ENCODE data around the gene IGFL2. TPM values are rescaled to one million over a fixed set of nuclear protein-coding genes. Genes with fewer than 3 reads are reported as not detected.
"Not testable (repeated sequence)": the region's sequence is repeated elsewhere in the genome, so short reads cannot be mapped to it uniquely, and the experiment has no call there.

IGFL2 gene
- total RNA-seq, 4 donors from 2014 or later = 10.1 to 39.2 (median 16.1) TPM

GRCh38 chr19:46204008-46204407 lies 56.0 kb downstream of the IGFL2 start:
- 47% methylated on average over 4 of the region's 5 CpGs for WGBS
- H3K4me3 ChIP-seq = no peak overlapping the region
- no peak for TF ChIP-seq POLR2A (IDR thresholded peaks at IDR 0.05)
- no peak for TF ChIP-seq POLR2AphosphoS5 (IDR thresholded peaks at IDR 0.05)
- no peak for TF ChIP-seq EP300 (IDR thresholded peaks at IDR 0.05)
- no peak for TF ChIP-seq CTCF (IDR thresholded peaks at IDR 0.05)
- no peaks in the 10 kb centered on the region for H3K9me3 ChIP-seq
- no peak for DNase-seq (ENCODE audit: low spot score in 2 of 2)
- peaks cover 46% of the 10 kb centered on the region for H3K4me1 ChIP-seq
- H3K27ac ChIP-seq = no peak overlapping the region
- no peaks in the 10 kb centered on the region for H3K36me3 ChIP-seq
- no peaks in the 10 kb centered on the region for H3K27me3 ChIP-seq

- no peak for TF ChIP-seq POLR2A (IDR thresholded peaks at IDR 0.05)
- TF ChIP-seq CTCF (IDR thresholded peaks at IDR 0.05) = no peak
- TF ChIP-seq EP300 (IDR thresholded peaks at IDR 0.05) = no peak
- no peak for TF ChIP-seq POLR2AphosphoS5 (IDR thresholded peaks at IDR 0.05)
- no peak for DNase-seq (ENCODE audit: low spot score in 2 of 2)
- H3K27me3 ChIP-seq = no peaks in the 10 kb centered on the region
- 66% methylated on average over 6 of the region's 6 CpGs for WGBS
- no peak overlapping the region for H3K4me3 ChIP-seq
- H3K4me1 ChIP-seq = peaks cover 55% of the 10 kb centered on the region
- no peaks in the 10 kb centered on the region for H3K36me3 ChIP-seq
- H3K9me3 ChIP-seq = no peaks in the 10 kb centered on the region
- peak overlapping the region; percentile 34 for H3K27ac ChIP-seq
Observed at GRCh38 chr19:46205183-46205984, 57.3 kb downstream of the IGFL2 start.

- Histone ChIP-seq H3K27ac (peak overlapping the region; percentile 34), H3K4me3 (no peak overlapping the region), H3K27me3 (no peaks in the 10 kb centered on the region), H3K4me1 (peaks cover 55% of the 10 kb centered on the region), H3K9me3 (no peaks in the 10 kb centered on the region), H3K36me3 (no peaks in the 10 kb centered on the region)
- WGBS = 18% methylated on average over 5 of the region's 5 CpGs
- DNase-seq (ENCODE audit: low spot score in 2 of 2) = no peak
- TF ChIP-seq POLR2AphosphoS5 (IDR thresholded peaks at IDR 0.05) (peak in 1 of 3 donors; percentile 66), CTCF (IDR thresholded peaks at IDR 0.05) (no peak)
Observed at GRCh38 chr19:46206176-46206575, 58.1 kb downstream of the IGFL2 start.

- peaks cover 55% of the 10 kb centered on the region for H3K4me1 ChIP-seq
- H3K27ac ChIP-seq = no peak overlapping the region
Observed at GRCh38 chr19:46206682-46207081, 58.6 kb downstream of the IGFL2 start.

GRCh38 chr19:46207858-46208257 lies 59.8 kb downstream of the IGFL2 start:
- WGBS = 73% methylated on average over 5 of the region's 8 CpGs
- H3K4me1 ChIP-seq = peaks cover 59% of the 10 kb centered on the region
- not testable (repeated sequence) for DNase-seq (ENCODE audit: low spot score in 2 of 2); H3K9me3 ChIP-seq; H3K36me3 ChIP-seq; H3K4me3 ChIP-seq; H3K27me3 ChIP-seq; H3K27ac ChIP-seq

More at GRCh38 chr19:46206682-46207081, 58.6 kb downstream of the IGFL2 start:
- Histone ChIP-seq H3K36me3 (no peaks in the 10 kb centered on the region), H3K9me3 (no peaks in the 10 kb centered on the region), H3K27me3 (no peaks in the 10 kb centered on the region), H3K4me3 (no peak overlapping the region)
- TF ChIP-seq EP300 (IDR thresholded peaks at IDR 0.05) (no peak), POLR2AphosphoS5 (IDR thresholded peaks at IDR 0.05) (no peak)
- no peak for DNase-seq (ENCODE audit: low spot score in 2 of 2)
- WGBS = 70% methylated on average over 3 of the region's 3 CpGs

GRCh38 chr19:46209051-46209450 lies 61.0 kb downstream of the IGFL2 start:
- 60% methylated on average over 3 of the region's 3 CpGs for WGBS
- DNase-seq (ENCODE audit: low spot score in 2 of 2) = no peak
- Histone ChIP-seq H3K4me3 (no peak overlapping the region), H3K9me3 (no peaks in the 10 kb centered on the region), H3K36me3 (no peaks in the 10 kb centered on the region), H3K27me3 (peaks cover 13% of the 10 kb centered on the region), H3K4me1 (peaks cover 59% of the 10 kb centered on the region), H3K27ac (no peak overlapping the region)
- TF ChIP-seq POLR2A (IDR thresholded peaks at IDR 0.05) = no peak
- TF ChIP-seq EP300 (IDR thresholded peaks at IDR 0.05) = no peak
- TF ChIP-seq POLR2AphosphoS5 (IDR thresholded peaks at IDR 0.05) = no peak
- no peak for TF ChIP-seq CTCF (IDR thresholded peaks at IDR 0.05)

All from suprapubic skin (tissue), 4 donors.